DMS53 (cell line): ENCODE results near the gene RPL31.
"Not testable (repeated sequence)": the region's sequence is repeated elsewhere in the genome, so short reads cannot be mapped to it uniquely, and the experiment has no call there.

ENCODE experiments used
- DNase-seq: peaks from one replicate; lab custom pipeline; 2025; lab: John Stamatoyannopoulos, UW

Gene RPL31

GRCh38 chr2:101026923-101027469 is 24.9 kb downstream of the RPL31 start:
- DNase-seq: no peak

- DNase-seq: no peak
Measured at GRCh38 chr2:101027852-101028251, 25.8 kb downstream of the RPL31 start.

- DNase-seq: no peak
Measured at GRCh38 chr2:101030866-101031554, 28.9 kb downstream of the RPL31 start.

- DNase-seq: no peak
Measured at GRCh38 chr2:101032084-101032776, 30.1 kb downstream of the RPL31 start.

GRCh38 chr2:101036562-101036961 is 34.5 kb downstream of the RPL31 start:
- peak; percentile 62 for DNase-seq

GRCh38 chr2:101037161-101037755 is 35.2 kb downstream of the RPL31 start:
- no peak for DNase-seq

- peak; percentile 75 for DNase-seq
Measured at GRCh38 chr2:101038455-101039255, 36.6 kb downstream of the RPL31 start.

GRCh38 chr2:101040072-101040471 is 38.0 kb downstream of the RPL31 start:
- no peak for DNase-seq

- no peak for DNase-seq
Measured at GRCh38 chr2:101040761-101041160, 38.7 kb downstream of the RPL31 start.

- no peak for DNase-seq
Measured at GRCh38 chr2:101041413-101041812, 39.3 kb downstream of the RPL31 start.

GRCh38 chr2:101045330-101045729 is 43.2 kb downstream of the RPL31 start:
- DNase-seq: no peak

GRCh38 chr2:101047075-101047766 is 45.1 kb downstream of the RPL31 start:
- DNase-seq: peak; percentile 35

GRCh38 chr2:101047774-101048173 is 45.7 kb downstream of the RPL31 start:
- no peak for DNase-seq

- DNase-seq: no peak
Measured at GRCh38 chr2:101048756-101049155, 46.7 kb downstream of the RPL31 start.

GRCh38 chr2:101050886-101051285 is 48.8 kb downstream of the RPL31 start:
- DNase-seq: not testable (repeated sequence)

GRCh38 chr2:101052147-101052546 is 50.1 kb downstream of the RPL31 start:
- no peak for DNase-seq

GRCh38 chr2:101053117-101053516 is 51.0 kb downstream of the RPL31 start:
- DNase-seq: no peak
